ENCODE measurements around the gene SMYD3. TPM values are rescaled to one million over a fixed set of nuclear protein-coding genes. Genes with fewer than 3 reads are reported as not detected.

The SMYD3 gene
- total and polyA plus RNA-seq, 9 of the 15 experiments (the other 6 are each of a cell fraction or from before 2014, with no cell fraction given) = 128 to 440 (median 197) TPM

GRCh38 chr1:245716561-245716960 is 790.5 kb downstream of the SMYD3 start:
- Histone ChIP-seq H3K9me1 (ENCODE audit: control insufficient read depth, insufficient read depth, low read length) (no peaks in the 10 kb centered on the region), H2AFZ (ENCODE audit: low read depth, low read length) (no peak overlapping the region), H3K36me3 (ENCODE audit: control insufficient read depth, insufficient read depth, low read length) (no peaks in the 10 kb centered on the region), H3K4me3 (no peak overlapping the region), H4K20me1 (replicated peaks; ENCODE audit: control insufficient read depth, insufficient read depth, low read length) (no peaks in the 10 kb centered on the region; the same call in 1 of the 2 replicates), H3K4me1 (replicated peaks in 1 of 2; ENCODE audit: control insufficient read depth in 2 of 2, insufficient read depth in 2 of 2, low read length in 2 of 2) (peaks cover 0 to 2% of the 10 kb centered on the region in 2 experiments; a peak in 1 of 5 replicates), H3K27ac (ENCODE audit: extremely low read depth, low read depth, low read length) (no peak overlapping the region), H3K27me3 (ENCODE audit: control insufficient read depth in 2 of 2, insufficient read depth in 2 of 2, low read length in 2 of 2) (peaks cover 2 to 26% of the 10 kb centered on the region in 2 experiments; a peak in 2 of 5 replicates), H3K9ac (ENCODE audit: insufficient read depth in 1 of 2, low read depth in 2 of 2, low read length in 2 of 2) (no peak overlapping the region), H3K9me3 (replicated peaks; ENCODE audit: control insufficient read depth, insufficient read depth, low read depth, low read length) (no peaks in the 10 kb centered on the region), H3K4me2 (ENCODE audit: insufficient read depth, low read length) (no peak overlapping the region), H3K79me2 (ENCODE audit: control insufficient read depth, insufficient read depth, low read length) (no peaks in the 10 kb centered on the region)
- CTCF ChIA-PET (ENCODE audit: low intra/inter-chr PET ratio) = no interaction called here
- WGBS (ENCODE audit: insufficient coverage, low coverage, missing lambda C conversion rate) = 24% methylated on average over 3 of the region's 3 CpGs
- intact Hi-C loops (cut with micrococcal nuclease) (no loop called here), in situ Hi-C loops (cut with MboI) (no loop called here)
- POLR2A ChIA-PET = no interaction called here
- no TSS peak for BruUV-seq (replicated peaks)
- DNase-seq (ENCODE audit: extremely low read depth in 1 of 4, low spot score in 3 of 4) (no peak), FAIRE-seq (no peak), ATAC-seq (no peak)
- TF ChIP-seq WHSC1 (IDR thresholded peaks at IDR 0.05; ENCODE audit: low read length) = no peak
- no peak for TF ChIP-seq RHOXF2B (CRISPR knock-in tag; conservative IDR thresholded peaks at IDR 0.05)
- TF ChIP-seq PHF8 (IDR thresholded peaks at IDR 0.05; ENCODE audit: borderline replicate concordance, low read length) = 0 out of 2 replicates have a peak, but pooled peaks have one; percentile 1

GRCh38 chr1:245715970-245716369 is 791.1 kb downstream of the SMYD3 start:
- no peak overlapping the region for H3K4me2 ChIP-seq (ENCODE audit: insufficient read depth, low read length)
- TF ChIP-seq RBM22 (IDR thresholded peaks at IDR 0.05; ENCODE audit: low read depth, low read length, poor library complexity, severe bottlenecking) (no peak), BMI1 (IDR thresholded peaks at IDR 0.05; ENCODE audit: low read length) (no peak), HDAC3 (IDR thresholded peaks at IDR 0.05; ENCODE audit: borderline replicate concordance, partially characterized antibody) (no peak), HDAC6 (IDR thresholded peaks at IDR 0.05; ENCODE audit: low read depth, low read length) (no peak), RBM14 (IDR thresholded peaks at IDR 0.05; ENCODE audit: borderline replicate concordance, insufficient read depth, low read depth, low read length) (no peak), EP300 (IDR thresholded peaks at IDR 0.05; ENCODE audit: low read length) (no peak)
- no peak for ATAC-seq
- H3K9ac ChIP-seq (ENCODE audit: insufficient read depth in 1 of 2, low read depth in 2 of 2, low read length in 2 of 2) = no peak overlapping the region
- no peak for DNase-seq (ENCODE audit: extremely low read depth in 1 of 4, low spot score in 3 of 4)
- peaks cover 2 to 32% of the 10 kb centered on the region in 2 experiments; a peak in 2 of 5 replicates for H3K27me3 ChIP-seq (ENCODE audit: control insufficient read depth in 2 of 2, insufficient read depth in 2 of 2, low read length in 2 of 2)
- H3K9me3 ChIP-seq (replicated peaks; ENCODE audit: control insufficient read depth, insufficient read depth, low read depth, low read length) = no peaks in the 10 kb centered on the region
- no peaks in the 10 kb centered on the region for H3K36me3 ChIP-seq (ENCODE audit: control insufficient read depth, insufficient read depth, low read length)
- FAIRE-seq = no peak
- H3K4me3 ChIP-seq = no peak overlapping the region
- CTCF ChIA-PET (ENCODE audit: low intra/inter-chr PET ratio) = no interaction called here
- H4K20me1 ChIP-seq (replicated peaks; ENCODE audit: control insufficient read depth, insufficient read depth, low read length) = no peaks in the 10 kb centered on the region; the same call in 1 of the 2 replicates
- intact Hi-C loops (cut with micrococcal nuclease) (no loop called here), in situ Hi-C loops (cut with MboI) (no loop called here)
- no peaks in the 10 kb centered on the region for H3K79me2 ChIP-seq (ENCODE audit: control insufficient read depth, insufficient read depth, low read length)
- POLR2A ChIA-PET = no interaction called here
- BruUV-seq (replicated peaks) = no TSS peak
- 5% methylated on average over 1 of the region's 1 CpG for WGBS (ENCODE audit: insufficient coverage, low coverage, missing lambda C conversion rate)
- no peaks in the 10 kb centered on the region for H3K9me1 ChIP-seq (ENCODE audit: control insufficient read depth, insufficient read depth, low read length)
- H2AFZ ChIP-seq (ENCODE audit: low read depth, low read length) = no peak overlapping the region
- H3K4me1 ChIP-seq (replicated peaks in 1 of 2; ENCODE audit: control insufficient read depth in 2 of 2, insufficient read depth in 2 of 2, low read length in 2 of 2) = peaks cover 0 to 5% of the 10 kb centered on the region in 2 experiments; a peak in 1 of 5 replicates
- H3K27ac ChIP-seq (ENCODE audit: extremely low read depth, low read depth, low read length) = no peak overlapping the region

Data from K562 (cell line).